SU-DHL-6 (cell line): Measurements from ENCODE around the gene ACOT8.

Source experiments
- CTCF ChIP-seq: fragments of 200-600 bp; sonication (generic); IDR thresholded peaks from one replicate; pipeline ENCODE4 v1.5.1; 2017; ENCODE audit warnings: antibody characterized with exemption, mild to moderate bottlenecking, low read length, moderate library complexity; ENCODE audit not compliant: insufficient read depth, poor library complexity, severe bottlenecking
- EZH2phosphoT487 ChIP-seq: fragments of 200-600 bp; sonication (generic), shearing (Covaris generic); conservative IDR thresholded peaks from 2 replicates; pipeline ENCODE4 v1.6.1; 2018; ENCODE audit warnings: mild to moderate bottlenecking, antibody characterized with exemption, low read length, moderate library complexity, mixed read lengths

DNA sequence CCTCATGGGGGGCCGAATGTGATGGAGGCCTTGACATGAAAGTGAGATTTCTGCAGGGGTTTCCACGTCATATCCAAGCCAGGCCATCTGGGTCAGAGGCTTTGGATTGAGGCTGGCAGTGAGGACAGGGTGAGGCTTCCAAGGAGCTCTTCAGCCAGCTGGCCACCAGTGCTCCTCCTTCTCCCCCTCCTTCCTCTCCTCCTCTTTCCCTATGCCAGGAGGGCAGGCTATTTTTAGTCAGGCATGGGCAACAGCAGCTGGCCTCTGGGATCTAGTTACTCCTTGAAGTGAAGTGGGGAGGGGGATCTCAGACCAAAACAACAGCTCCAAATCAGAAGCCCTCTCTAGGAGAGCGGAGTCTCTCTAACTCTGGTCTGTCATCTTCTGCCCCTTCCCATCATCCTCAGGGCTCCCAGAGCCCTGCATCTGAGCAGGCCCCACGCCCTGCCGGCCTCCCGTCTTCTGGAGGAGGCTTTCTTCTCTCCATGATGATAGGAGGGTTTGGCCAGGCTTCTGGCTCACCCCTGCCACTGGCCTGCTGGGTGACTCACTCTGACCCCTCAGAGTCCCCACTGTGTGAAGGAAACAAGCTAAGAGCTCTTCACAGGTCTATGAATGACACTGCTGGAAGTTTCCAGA lies 30.7 kb downstream of the ACOT8 start:
- TF ChIP-seq CTCF (no peak), EZH2phosphoT487 (no peak)
